LoVo (cell line): ENCODE data around the gene ZCCHC24.
"Not testable (repeated sequence)": the region's sequence is repeated elsewhere in the genome, so short reads cannot be mapped to it uniquely, and the experiment has no call there.

Source experiments
- DNase-seq: peaks from one replicate; pipeline ENCODE4 v3.0.0-alpha.2; 2016; ENCODE audit warnings: low spot score

Gene ZCCHC24

GRCh38 chr10:79346012-79346340 lies 99.4 kb downstream of the ZCCHC24 start:
- DNase-seq, result no peak

GRCh38 chr10:79345241-79346011 lies 100.0 kb downstream of the ZCCHC24 start:
- no peak for DNase-seq

- no peak for DNase-seq
Measured at GRCh38 chr10:79344502-79345195, 100.8 kb downstream of the ZCCHC24 start.

GRCh38 chr10:79342811-79343561 lies 102.4 kb downstream of the ZCCHC24 start:
- no peak for DNase-seq

- no peak for DNase-seq
Measured at GRCh38 chr10:79342295-79342761, 103.1 kb downstream of the ZCCHC24 start.

- no peak for DNase-seq
Measured at GRCh38 chr10:79340646-79341244, 104.7 kb downstream of the ZCCHC24 start.

- DNase-seq, result no peak
Measured at GRCh38 chr10:79339266-79339665, 106.2 kb downstream of the ZCCHC24 start.

GRCh38 chr10:79337783-79338469 lies 107.5 kb downstream of the ZCCHC24 start:
- not testable (repeated sequence) for DNase-seq

GRCh38 chr10:79336739-79337138 lies 108.7 kb downstream of the ZCCHC24 start:
- no peak for DNase-seq

- no peak for DNase-seq
Measured at GRCh38 chr10:79336276-79336675, 109.1 kb downstream of the ZCCHC24 start.

- no peak for DNase-seq
Measured at GRCh38 chr10:79335470-79336235, 109.8 kb downstream of the ZCCHC24 start.

- DNase-seq, result no peak
Measured at GRCh38 chr10:79335094-79335469, 110.3 kb downstream of the ZCCHC24 start.

- no peak for DNase-seq
Measured at GRCh38 chr10:79334573-79334972, 110.9 kb downstream of the ZCCHC24 start.

GRCh38 chr10:79333513-79333912 lies 111.9 kb downstream of the ZCCHC24 start:
- DNase-seq, result no peak

GRCh38 chr10:79332610-79333315 lies 112.7 kb downstream of the ZCCHC24 start:
- not testable (repeated sequence) for DNase-seq
